Measurements from ENCODE around the gene KIF21A.

KIF21A gene

DNA sequence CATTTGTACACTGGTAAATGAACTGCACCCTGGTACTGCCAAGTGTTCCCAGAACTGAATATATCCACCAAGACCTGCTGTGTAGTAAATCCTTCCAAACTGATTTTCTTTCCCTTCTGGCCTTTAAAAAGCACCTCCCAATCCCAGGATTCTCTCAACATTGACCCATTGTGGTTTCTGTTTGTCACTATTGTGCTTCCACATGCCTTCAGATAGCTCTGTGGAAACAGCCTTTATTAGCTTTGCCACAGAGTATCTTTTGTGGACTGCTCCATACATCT, 949 bp upstream of the KIF21A start:
- no peak for DNase-seq (ENCODE audit: low read depth in 1 of 2, low spot score in 1 of 2)
- H3K27ac ChIP-seq (replicated peaks), result no peak overlapping the region
- no peak for TF ChIP-seq CTCF (IDR thresholded peaks at IDR 0.05; ENCODE audit: insufficient read depth, low read length)
- TF ChIP-seq SPI1 (IDR thresholded peaks at IDR 0.05; ENCODE audit: borderline replicate concordance, low read depth), result no peak
- H3K4me3 ChIP-seq (replicated peaks; ENCODE audit: insufficient read depth, low read length), result no peak overlapping the region
- H3K27me3 ChIP-seq (ENCODE audit: insufficient read depth, poor library complexity, severe bottlenecking), result peaks cover 24% of the 10 kb centered on the region

DNA sequence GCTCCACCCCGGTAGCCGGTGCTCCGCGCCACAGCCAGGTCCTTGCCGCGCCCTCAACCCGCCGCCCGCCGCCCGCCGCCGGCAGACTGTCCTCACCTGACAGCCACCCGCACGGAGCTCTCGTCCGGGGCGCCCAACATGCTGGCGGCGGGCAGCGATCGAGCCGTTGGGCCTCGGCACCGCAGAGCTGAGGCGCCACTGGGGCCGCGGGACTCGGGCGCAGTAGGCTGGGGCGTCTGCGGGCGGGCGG, 164 bp downstream of the KIF21A start:
- no peak overlapping the region for H3K27ac ChIP-seq (replicated peaks)
- DNase-seq (ENCODE audit: low read depth in 1 of 2, low spot score in 1 of 2), result no peak
- TF ChIP-seq REST (IDR thresholded peaks at IDR 0.05; ENCODE audit: insufficient replicate concordance, low read depth), result no peak
- no peak for TF ChIP-seq GABPA (IDR thresholded peaks at IDR 0.05; ENCODE audit: low read depth)
- TF ChIP-seq SPI1 (IDR thresholded peaks at IDR 0.05; ENCODE audit: borderline replicate concordance, low read depth), result no peak
- no peak for TF ChIP-seq POLR2AphosphoS5 (IDR thresholded peaks at IDR 0.05; ENCODE audit: low read depth)
- no peak for TF ChIP-seq CTCF (IDR thresholded peaks at IDR 0.05; ENCODE audit: insufficient read depth, low read length)
- peaks cover 24% of the 10 kb centered on the region for H3K27me3 ChIP-seq (ENCODE audit: insufficient read depth, poor library complexity, severe bottlenecking)
- peak overlapping the region; percentile 53 for H3K4me3 ChIP-seq (replicated peaks; ENCODE audit: insufficient read depth, low read length)

- H3K4me3 ChIP-seq (replicated peaks; ENCODE audit: insufficient read depth, low read length), result peak overlapping the region; percentile 53
- DNase-seq (ENCODE audit: low read depth in 1 of 2, low spot score in 1 of 2), result no peak
- H3K27ac ChIP-seq (replicated peaks), result no peak overlapping the region
- TF ChIP-seq SPI1 (IDR thresholded peaks at IDR 0.05; ENCODE audit: borderline replicate concordance, low read depth) (no peak), CTCF (IDR thresholded peaks at IDR 0.05; ENCODE audit: insufficient read depth, low read length) (no peak), GABPA (IDR thresholded peaks at IDR 0.05; ENCODE audit: low read depth) (no peak), POLR2AphosphoS5 (IDR thresholded peaks at IDR 0.05; ENCODE audit: low read depth) (no peak), REST (IDR thresholded peaks at IDR 0.05; ENCODE audit: insufficient replicate concordance, low read depth) (no peak)
- H3K27me3 ChIP-seq (ENCODE audit: insufficient read depth, poor library complexity, severe bottlenecking), result peaks cover 24% of the 10 kb centered on the region
These were observed 723 bp downstream of the KIF21A start for GRCh38 chr12:39441963-39442830.
